HepG2 (cell line): ENCODE measurements around the gene ARL3. TPM values are rescaled to one million over a fixed set of nuclear protein-coding genes. Genes with fewer than 3 reads are reported as not detected.
A peak's percentile ranks its signal among the peaks of the same experiment; 100 is the strongest.

Experiments
- AHR ChIP-seq: IDR thresholded peaks from 2 replicates; pipeline ENCODE4 v1.6.1; 2018; ENCODE audit warnings: missing genetic modification reagents, missing compliant biosample characterization
- ARNTL ChIP-seq: sonication (generic); formaldehyde crosslinking; IDR thresholded peaks from 2 replicates; pipeline ENCODE4 v1.4.0; 2020; ENCODE audit warnings: mild to moderate bottlenecking, missing genetic modification reagents
- CCDC6 ChIP-seq: sonication (generic); formaldehyde crosslinking; IDR thresholded peaks from 2 replicates; pipeline ENCODE4 v1.8.1; 2022; ENCODE audit warnings: mild to moderate bottlenecking, missing genetic modification reagents, moderate library complexity
- CREM ChIP-seq, 2 experiments: sonication (generic) in 1 of 2; formaldehyde crosslinking in 1 of 2; IDR thresholded peaks; 2 replicates each; pipeline versions ENCODE4 v1.4.0 to v1.6.1; 2016 to 2020; ENCODE audit warnings: antibody characterized with exemption in 1 of 2, mild to moderate bottlenecking in 1 of 2, missing genetic modification reagents in 1 of 2
- FOSL1 ChIP-seq: sonication (generic); formaldehyde crosslinking; IDR thresholded peaks from 2 replicates; pipeline ENCODE4 v1.9.0; 2021; ENCODE audit warnings: missing genetic modification reagents, borderline replicate concordance
- GFI1 ChIP-seq: sonication (generic); formaldehyde crosslinking; IDR thresholded peaks from 2 replicates; pipeline ENCODE4 v1.5.0; 2020; ENCODE audit warnings: missing genetic modification reagents, mild to moderate bottlenecking, borderline replicate concordance
- KDM4B ChIP-seq: sonication (generic); formaldehyde crosslinking; IDR thresholded peaks from 2 replicates; pipeline ENCODE4 v1.4.0; 2020; ENCODE audit warnings: missing genetic modification reagents
- MAFK ChIP-seq, 2 experiments: IDR thresholded peaks in 1 of 2; conservative IDR thresholded peaks in 1 of 2; 2 replicates each; pipeline ENCODE4 v1.6.1; 2011; ENCODE audit warnings: improper control_type of control experiment in 2 of 2, low read length in 2 of 2
- MBNL3 ChIP-seq: fragments of 250-450 bp; sonication (Bioruptor Pico); conservative IDR thresholded peaks from 2 replicates; pipeline ENCODE4 v1.8.0; 2022; ENCODE audit warnings: mild to moderate bottlenecking, inconsistent platforms
- MLLT10 ChIP-seq: sonication (generic); formaldehyde crosslinking; IDR thresholded peaks from 2 replicates; pipeline ENCODE4 v1.4.0; 2020; ENCODE audit warnings: missing genetic modification reagents
- NCOA1 ChIP-seq: sonication (generic); formaldehyde crosslinking; IDR thresholded peaks from 2 replicates; pipeline ENCODE4 v1.9.0; 2021; ENCODE audit warnings: missing genetic modification reagents
- POLR2G ChIP-seq: fragments of 200-400 bp; formaldehyde crosslinking; IDR thresholded peaks from 2 replicates; pipeline ENCODE4 v1.6.1; 2018; ENCODE audit warnings: mild to moderate bottlenecking, low read depth, low read length, moderate library complexity
- ZIK1 ChIP-seq: sonication (generic); formaldehyde crosslinking; IDR thresholded peaks from 2 replicates; pipeline ENCODE4 v1.5.0; 2020; ENCODE audit warnings: mild to moderate bottlenecking, low read depth, missing genetic modification reagents, borderline replicate concordance
- ZNF10 ChIP-seq: sonication (generic); formaldehyde crosslinking; IDR thresholded peaks from 2 replicates; pipeline ENCODE4 v1.4.0; 2020; ENCODE audit warnings: mild to moderate bottlenecking, low read depth, missing genetic modification reagents, borderline replicate concordance
- ZNF207 ChIP-seq: fragments of 450-650 bp; IDR thresholded peaks from 2 replicates; pipeline ENCODE4 v1.6.1; 2016; ENCODE audit warnings: antibody characterized with exemption, borderline replicate concordance
- ZNF598 ChIP-seq: sonication (generic); formaldehyde crosslinking; IDR thresholded peaks from 2 replicates; pipeline ENCODE4 v1.5.1; 2020; ENCODE audit warnings: mild to moderate bottlenecking, missing genetic modification reagents, borderline replicate concordance
- ZNF782 ChIP-seq: sonication (generic); formaldehyde crosslinking; IDR thresholded peaks from 2 replicates; pipeline ENCODE4 v1.4.0; 2020; ENCODE audit warnings: missing genetic modification reagents, mild to moderate bottlenecking, borderline replicate concordance
- polyA plus RNA-seq, 8 experiments: library from polyadenylated mRNA; depleted of rRNA in 3 of 8; stranded (reverse) in 7 of 8; unstranded in 1 of 8; fragments of >200 nt; fragmentation: Illumina TruSeq in 4 of 8; extraction: Trizol in 4 of 8; gene quantifications; 2 replicates each; pipeline versions ENCODE4 v1.2.1 to v1.2.3, GENCODE V29; 2011 to 2016; ENCODE audit warnings: low read depth in 4 of 8, missing spikeins in 1 of 8, mixed read lengths in 1 of 8; ENCODE audit not compliant: insufficient read depth in 1 of 8
- total RNA-seq, 5 experiments: library from RNA; depleted of rRNA; stranded (reverse); fragments of >200 nt; fragmentation: Illumina TruSeq; extraction: Trizol; gene quantifications; 2 replicates each; pipeline ENCODE4 v1.2.3, GENCODE V29; 2016; ENCODE audit warnings: low read depth in 1 of 5
- TF ChIP-seq, protein P1 (sequence below): sonication (generic); formaldehyde crosslinking; IDR thresholded peaks from 2 replicates; pipeline ENCODE4 v1.9.0; 2022; ENCODE audit warnings: missing genetic modification reagents, mild to moderate bottlenecking, borderline replicate concordance
- TF ChIP-seq, protein P2 (sequence below): sonication (generic); formaldehyde crosslinking; IDR thresholded peaks from 2 replicates; pipeline ENCODE4 v1.4.0; 2020; ENCODE audit warnings: missing genetic modification reagents, borderline replicate concordance
- TF ChIP-seq, protein P3 (sequence below): sonication (generic); formaldehyde crosslinking; IDR thresholded peaks from 2 replicates; pipeline ENCODE4 v1.8.1; 2023; ENCODE audit warnings: missing genetic modification reagents, inconsistent platforms, borderline replicate concordance
- TF ChIP-seq, protein P4 (sequence below): IDR thresholded peaks from 2 replicates; pipeline ENCODE4 v1.6.1; 2016; ENCODE audit warnings: mild to moderate bottlenecking
- TF ChIP-seq, protein P5 (sequence below): sonication (generic); formaldehyde crosslinking; IDR thresholded peaks from 2 replicates; pipeline ENCODE4 v1.8.0; 2022; ENCODE audit warnings: missing genetic modification reagents, low read depth, mild to moderate bottlenecking, borderline replicate concordance

Gene ARL3
- total and polyA plus RNA-seq, 2 of the 13 experiments (the other 11 are each of a cell fraction or from before 2014, with no cell fraction given) = 5.2 to 6.6 TPM

DNA sequence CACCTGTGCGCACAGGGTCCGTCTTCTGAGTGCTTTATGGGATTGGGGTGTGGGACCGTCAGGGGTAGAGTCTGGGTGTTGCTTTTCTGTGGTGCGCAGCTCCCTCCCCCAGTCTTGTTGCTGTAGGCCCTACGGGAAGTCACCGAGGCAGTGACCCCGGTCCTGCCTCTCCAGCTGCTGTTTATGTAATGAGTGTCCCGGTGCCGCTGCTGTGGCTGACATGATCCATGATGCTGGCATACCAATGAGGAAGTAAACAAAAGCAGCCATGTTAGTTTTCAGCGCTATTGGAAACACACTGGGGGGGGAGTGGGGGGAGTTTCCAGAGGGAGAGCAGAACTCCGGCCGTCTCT is 68.8 kb downstream of the ARL3 start (continued):
- TF ChIP-seq, protein P1, sequence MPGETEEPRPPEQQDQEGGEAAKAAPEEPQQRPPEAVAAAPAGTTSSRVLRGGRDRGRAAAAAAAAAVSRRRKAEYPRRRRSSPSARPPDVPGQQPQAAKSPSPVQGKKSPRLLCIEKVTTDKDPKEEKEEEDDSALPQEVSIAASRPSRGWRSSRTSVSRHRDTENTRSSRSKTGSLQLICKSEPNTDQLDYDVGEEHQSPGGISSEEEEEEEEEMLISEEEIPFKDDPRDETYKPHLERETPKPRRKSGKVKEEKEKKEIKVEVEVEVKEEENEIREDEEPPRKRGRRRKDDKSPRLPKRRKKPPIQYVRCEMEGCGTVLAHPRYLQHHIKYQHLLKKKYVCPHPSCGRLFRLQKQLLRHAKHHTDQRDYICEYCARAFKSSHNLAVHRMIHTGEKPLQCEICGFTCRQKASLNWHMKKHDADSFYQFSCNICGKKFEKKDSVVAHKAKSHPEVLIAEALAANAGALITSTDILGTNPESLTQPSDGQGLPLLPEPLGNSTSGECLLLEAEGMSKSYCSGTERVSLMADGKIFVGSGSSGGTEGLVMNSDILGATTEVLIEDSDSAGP (CRISPR knock-in tag) = no peak; the same call in 1 of the 2 replicates
- no peak for TF ChIP-seq ZNF598
- TF ChIP-seq, protein P2, sequence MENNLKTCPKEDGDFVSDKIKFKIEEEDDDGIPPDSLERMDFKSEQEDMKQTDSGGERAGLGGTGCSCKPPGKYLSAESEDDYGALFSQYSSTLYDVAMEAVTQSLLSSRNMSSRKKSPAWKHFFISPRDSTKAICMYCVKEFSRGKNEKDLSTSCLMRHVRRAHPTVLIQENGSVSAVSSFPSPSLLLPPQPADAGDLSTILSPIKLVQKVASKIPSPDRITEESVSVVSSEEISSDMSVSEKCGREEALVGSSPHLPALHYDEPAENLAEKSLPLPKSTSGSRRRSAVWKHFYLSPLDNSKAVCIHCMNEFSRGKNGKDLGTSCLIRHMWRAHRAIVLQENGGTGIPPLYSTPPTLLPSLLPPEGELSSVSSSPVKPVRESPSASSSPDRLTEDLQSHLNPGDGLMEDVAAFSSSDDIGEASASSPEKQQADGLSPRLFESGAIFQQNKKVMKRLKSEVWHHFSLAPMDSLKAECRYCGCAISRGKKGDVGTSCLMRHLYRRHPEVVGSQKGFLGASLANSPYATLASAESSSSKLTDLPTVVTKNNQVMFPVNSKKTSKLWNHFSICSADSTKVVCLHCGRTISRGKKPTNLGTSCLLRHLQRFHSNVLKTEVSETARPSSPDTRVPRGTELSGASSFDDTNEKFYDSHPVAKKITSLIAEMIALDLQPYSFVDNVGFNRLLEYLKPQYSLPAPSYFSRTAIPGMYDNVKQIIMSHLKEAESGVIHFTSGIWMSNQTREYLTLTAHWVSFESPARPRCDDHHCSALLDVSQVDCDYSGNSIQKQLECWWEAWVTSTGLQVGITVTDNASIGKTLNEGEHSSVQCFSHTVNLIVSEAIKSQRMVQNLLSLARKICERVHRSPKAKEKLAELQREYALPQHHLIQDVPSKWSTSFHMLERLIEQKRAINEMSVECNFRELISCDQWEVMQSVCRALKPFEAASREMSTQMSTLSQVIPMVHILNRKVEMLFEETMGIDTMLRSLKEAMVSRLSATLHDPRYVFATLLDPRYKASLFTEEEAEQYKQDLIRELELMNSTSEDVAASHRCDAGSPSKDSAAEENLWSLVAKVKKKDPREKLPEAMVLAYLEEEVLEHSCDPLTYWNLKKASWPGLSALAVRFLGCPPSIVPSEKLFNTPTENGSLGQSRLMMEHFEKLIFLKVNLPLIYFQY (CRISPR knock-in tag) = no peak; the same call in 1 of the 2 replicates
- no peak for TF ChIP-seq FOSL1 (CRISPR knock-in tag)
- TF ChIP-seq ZIK1 (CRISPR knock-in tag) = no peak
- TF ChIP-seq MAFK (conservative IDR thresholded peaks at IDR 0.05 in 1 of 2, IDR thresholded peaks at IDR 0.05 in 1 of 2; ENCODE audit: low read length in 2 of 2) = no peak
- TF ChIP-seq, protein P3, sequence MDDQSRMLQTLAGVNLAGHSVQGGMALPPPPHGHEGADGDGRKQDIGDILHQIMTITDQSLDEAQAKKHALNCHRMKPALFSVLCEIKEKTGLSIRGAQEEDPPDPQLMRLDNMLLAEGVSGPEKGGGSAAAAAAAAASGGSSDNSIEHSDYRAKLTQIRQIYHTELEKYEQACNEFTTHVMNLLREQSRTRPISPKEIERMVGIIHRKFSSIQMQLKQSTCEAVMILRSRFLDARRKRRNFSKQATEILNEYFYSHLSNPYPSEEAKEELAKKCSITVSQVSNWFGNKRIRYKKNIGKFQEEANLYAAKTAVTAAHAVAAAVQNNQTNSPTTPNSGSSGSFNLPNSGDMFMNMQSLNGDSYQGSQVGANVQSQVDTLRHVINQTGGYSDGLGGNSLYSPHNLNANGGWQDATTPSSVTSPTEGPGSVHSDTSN (CRISPR knock-in tag) = no peak
- TF ChIP-seq AHR (CRISPR knock-in tag) = no peak
- TF ChIP-seq, protein P4, sequence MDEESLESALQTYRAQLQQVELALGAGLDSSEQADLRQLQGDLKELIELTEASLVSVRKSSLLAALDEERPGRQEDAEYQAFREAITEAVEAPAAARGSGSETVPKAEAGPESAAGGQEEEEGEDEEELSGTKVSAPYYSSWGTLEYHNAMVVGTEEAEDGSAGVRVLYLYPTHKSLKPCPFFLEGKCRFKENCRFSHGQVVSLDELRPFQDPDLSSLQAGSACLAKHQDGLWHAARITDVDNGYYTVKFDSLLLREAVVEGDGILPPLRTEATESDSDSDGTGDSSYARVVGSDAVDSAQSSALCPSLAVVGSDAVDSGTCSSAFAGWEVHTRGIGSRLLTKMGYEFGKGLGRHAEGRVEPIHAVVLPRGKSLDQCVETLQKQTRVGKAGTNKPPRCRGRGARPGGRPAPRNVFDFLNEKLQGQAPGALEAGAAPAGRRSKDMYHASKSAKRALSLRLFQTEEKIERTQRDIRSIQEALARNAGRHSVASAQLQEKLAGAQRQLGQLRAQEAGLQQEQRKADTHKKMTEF (CRISPR knock-in tag) = 0 out of 2 replicates have a peak, but pooled peaks have one; percentile 3
- no peak for TF ChIP-seq CCDC6 (CRISPR knock-in tag)
- TF ChIP-seq MLLT10 (CRISPR knock-in tag) = no peak
- TF ChIP-seq CREM (IDR thresholded peaks at IDR 0.05) = 0 out of 2 replicates have a peak, but pooled peaks have one; percentile 8
- no peak for TF ChIP-seq CREM (CRISPR knock-in tag; IDR thresholded peaks at IDR 0.05)
- peak; percentile 48; the same call in 1 of the 2 replicates for TF ChIP-seq POLR2G
- TF ChIP-seq ZNF782 (CRISPR knock-in tag) = no peak
- no peak for TF ChIP-seq GFI1 (CRISPR knock-in tag)
- peak; percentile 49; the same call in 1 of the 2 replicates for TF ChIP-seq ARNTL
- TF ChIP-seq KDM4B (CRISPR knock-in tag) = 0 out of 2 replicates have a peak, but pooled peaks have one; percentile 20
- no peak for TF ChIP-seq NCOA1 (CRISPR knock-in tag)
- TF ChIP-seq, protein P5, sequence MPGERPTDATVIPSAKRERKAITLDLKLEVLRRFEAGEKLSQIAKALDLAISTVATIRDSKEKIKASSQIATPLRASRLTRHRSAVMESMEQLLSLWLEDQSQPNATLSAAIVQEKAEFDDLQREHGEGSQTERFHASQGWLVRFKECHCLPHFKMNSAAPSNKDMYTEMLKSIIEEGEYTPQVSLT (CRISPR knock-in tag) = no peak
- no peak for TF ChIP-seq ZNF207
- TF ChIP-seq ZNF10 (CRISPR knock-in tag) = no peak
- no peak for TF ChIP-seq MBNL3 (CRISPR knock-in tag)
